Sigmoid colon (tissue), 7 donors: ENCODE results near the gene ZPBP2. TPM values are rescaled to one million over a fixed set of nuclear protein-coding genes. Genes with fewer than 3 reads are reported as not detected.
"Not testable (repeated sequence)": the region's sequence is repeated elsewhere in the genome, so short reads cannot be mapped to it uniquely, and the experiment has no call there.

ENCODE experiments used
- DNase-seq: peaks from one replicate; pipeline ENCODE4 v3.0.0-alpha.2; 2019
- H3K27ac ChIP-seq, 4 donors: fragments of 200-600 bp; sonication (generic); one replicate each; pipeline ENCODE4 v1.5.1; 2016 to 2019; ENCODE audit warnings: mild to moderate bottlenecking in 1 of 4
- H3K27me3 ChIP-seq, 3 donors: fragments of 200-600 bp; sonication (generic); one replicate each; pipeline ENCODE4 v1.5.1; 2019; ENCODE audit warnings: mild to moderate bottlenecking in 1 of 3
- H3K36me3 ChIP-seq, 4 donors: fragments of 200-600 bp; sonication (generic); one replicate each; pipeline ENCODE4 v1.5.1; 2016 to 2019
- H3K4me1 ChIP-seq, 4 donors: fragments of 200-600 bp; sonication (generic); one replicate each; pipeline ENCODE4 v1.5.1; 2017 to 2019
- H3K4me3 ChIP-seq, 4 donors: fragments of 200-600 bp; sonication (generic); one replicate each; pipeline ENCODE4 v1.5.1; 2017 to 2019; ENCODE audit warnings: mild to moderate bottlenecking in 2 of 4, moderate library complexity in 1 of 4
- H3K9me3 ChIP-seq, 4 donors: fragments of 200-600 bp in 3 of 4; sonication (generic) in 3 of 4; one replicate each; pipeline versions ENCODE4 v1.5.1 to v1.6.1; 2013 to 2019
- EP300 ChIP-seq, 4 donors: sonication (generic); formaldehyde crosslinking; IDR thresholded peaks; one replicate each; pipeline ENCODE4 v1.6.1; 2017; ENCODE audit warnings: antibody characterized with exemption in 4 of 4
- POLR2A ChIP-seq, 2 donors: fragments of 450-650 bp; IDR thresholded peaks; one replicate each; pipeline ENCODE4 v1.6.1; 2016; ENCODE audit warnings: antibody characterized with exemption in 2 of 2, mild to moderate bottlenecking in 2 of 2, moderate library complexity in 2 of 2
- POLR2AphosphoS5 ChIP-seq, 4 donors: sonication (generic); formaldehyde crosslinking; IDR thresholded peaks; one replicate each; pipeline ENCODE4 v1.6.1; 2017; ENCODE audit warnings: antibody characterized with exemption in 4 of 4
- WGBS, 2 donors: extraction: QIAGEN DNeasy Blood & Tissue Kit; methylation state at CpG; one replicate each; pipeline ENCODE4 v1.1.7; 2013; 5-methylcytosine and 5-hydroxymethylcytosine counted together
- intact Hi-C: fragments of 100-400 bp; cut with DNase I; formaldehyde crosslinking; loops from one replicate; pipeline ENCODE4 v1.15.1; 2023
- polyA plus RNA-seq, 3 donors: library from polyadenylated mRNA; stranded (reverse); fragments of 200-250 nt; gene quantifications; one replicate each; pipeline ENCODE4 v1.2.3, GENCODE V29; 2013
- total RNA-seq, 4 donors: library from RNA; depleted of rRNA; stranded (reverse); fragments of >200 nt; gene quantifications; one replicate each; pipeline ENCODE4 v1.1.0, GENCODE V29; 2016
- TF ChIP-seq, protein P1 (sequence below), 4 experiments: fragments of 450-650 bp in 3 of 4; fragments of 200-600 bp in 1 of 4; IDR thresholded peaks; one replicate each; pipeline ENCODE4 v1.5.1; 2016 to 2019; ENCODE audit warnings: antibody characterized with exemption in 4 of 4, mild to moderate bottlenecking in 3 of 4, moderate library complexity in 2 of 4
- donor health status: healthy with polysubstance abuse.
- donor health status: Bipolar disorder and iron deficiency.
- donor health status: healthy.

Gene ZPBP2
- total and polyA plus RNA-seq, 7 donors: 0.03 TPM; not detected in 6

DNA sequence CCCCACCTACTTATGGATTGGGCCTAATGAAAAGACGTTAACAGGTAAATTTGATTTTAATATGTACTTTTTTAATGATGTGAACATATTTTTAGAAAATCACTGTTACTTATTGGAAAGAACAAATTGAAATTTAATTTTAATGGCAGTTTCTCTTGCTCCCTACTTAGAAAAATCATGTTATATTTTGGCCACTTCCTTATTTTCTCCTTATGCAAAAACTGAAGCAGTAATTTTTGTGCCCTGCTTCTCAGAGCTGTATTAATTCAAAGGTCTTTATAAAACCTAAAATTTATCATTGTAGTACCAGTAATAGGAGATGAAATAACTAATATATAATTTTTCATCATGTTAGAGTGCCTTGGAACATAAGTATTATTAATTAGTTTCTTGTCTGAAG lies 2.8 kb downstream of the ZPBP2 start:
- Histone ChIP-seq H3K27ac (no peak overlapping the region), H3K4me1 (no peaks in the 10 kb centered on the region), H3K4me3 (no peak overlapping the region), H3K36me3 (no peaks in the 10 kb centered on the region), H3K27me3 (peaks cover 10 to 39% (median 27%) of the 10 kb centered on the region in 3 donors), H3K9me3 (peaks cover 0 to 4% (median 0%) of the 10 kb centered on the region in 4 donors)
- DNase-seq: no peak
- intact Hi-C loops: no loop called here
- TF ChIP-seq, protein P1, sequence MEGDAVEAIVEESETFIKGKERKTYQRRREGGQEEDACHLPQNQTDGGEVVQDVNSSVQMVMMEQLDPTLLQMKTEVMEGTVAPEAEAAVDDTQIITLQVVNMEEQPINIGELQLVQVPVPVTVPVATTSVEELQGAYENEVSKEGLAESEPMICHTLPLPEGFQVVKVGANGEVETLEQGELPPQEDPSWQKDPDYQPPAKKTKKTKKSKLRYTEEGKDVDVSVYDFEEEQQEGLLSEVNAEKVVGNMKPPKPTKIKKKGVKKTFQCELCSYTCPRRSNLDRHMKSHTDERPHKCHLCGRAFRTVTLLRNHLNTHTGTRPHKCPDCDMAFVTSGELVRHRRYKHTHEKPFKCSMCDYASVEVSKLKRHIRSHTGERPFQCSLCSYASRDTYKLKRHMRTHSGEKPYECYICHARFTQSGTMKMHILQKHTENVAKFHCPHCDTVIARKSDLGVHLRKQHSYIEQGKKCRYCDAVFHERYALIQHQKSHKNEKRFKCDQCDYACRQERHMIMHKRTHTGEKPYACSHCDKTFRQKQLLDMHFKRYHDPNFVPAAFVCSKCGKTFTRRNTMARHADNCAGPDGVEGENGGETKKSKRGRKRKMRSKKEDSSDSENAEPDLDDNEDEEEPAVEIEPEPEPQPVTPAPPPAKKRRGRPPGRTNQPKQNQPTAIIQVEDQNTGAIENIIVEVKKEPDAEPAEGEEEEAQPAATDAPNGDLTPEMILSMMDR (IDR thresholded peaks at IDR 0.05): no peak
- TF ChIP-seq EP300 (IDR thresholded peaks at IDR 0.05) (no peak), POLR2A (IDR thresholded peaks at IDR 0.05) (no peak), POLR2AphosphoS5 (IDR thresholded peaks at IDR 0.05) (no peak)
- WGBS, 2 donors: 90 to 92% methylated on average over 1 of the region's 1 CpG

DNA sequence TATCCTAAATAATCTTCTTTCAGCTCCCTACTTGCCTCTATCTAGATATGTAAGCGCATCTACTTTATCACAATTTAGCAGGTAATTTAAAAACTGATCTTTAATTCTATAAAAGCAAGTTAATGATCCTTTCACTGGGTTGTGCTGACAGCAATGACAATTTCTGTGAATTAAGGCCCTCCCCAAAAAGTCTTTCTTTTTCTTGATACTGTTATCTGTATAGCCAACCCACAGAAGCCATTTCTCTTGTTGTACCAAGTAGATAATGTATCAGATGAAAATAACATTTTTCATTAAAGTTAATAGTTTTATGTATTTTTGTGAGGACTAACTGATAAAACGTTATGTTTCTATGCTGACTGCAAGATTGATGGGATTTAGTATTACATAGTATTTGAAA lies 3.8 kb downstream of the ZPBP2 start:
- WGBS, 2 donors: 80 to 82% methylated on average over 2 of the region's 2 CpGs
- Histone ChIP-seq H3K27me3 (peaks cover 10 to 32% (median 21%) of the 10 kb centered on the region in 3 donors), H3K4me1 (no peaks in the 10 kb centered on the region), H3K4me3 (no peak overlapping the region), H3K27ac (no peak overlapping the region), H3K36me3 (no peaks in the 10 kb centered on the region), H3K9me3 (peaks cover 0 to 4% (median 0%) of the 10 kb centered on the region in 4 donors)
- no peak for DNase-seq
- intact Hi-C loops: no loop called here
- TF ChIP-seq POLR2A (IDR thresholded peaks at IDR 0.05): no peak
- TF ChIP-seq, protein P1 (IDR thresholded peaks at IDR 0.05): no peak
- no peak for TF ChIP-seq EP300 (IDR thresholded peaks at IDR 0.05)
- TF ChIP-seq POLR2AphosphoS5 (IDR thresholded peaks at IDR 0.05): no peak

DNA sequence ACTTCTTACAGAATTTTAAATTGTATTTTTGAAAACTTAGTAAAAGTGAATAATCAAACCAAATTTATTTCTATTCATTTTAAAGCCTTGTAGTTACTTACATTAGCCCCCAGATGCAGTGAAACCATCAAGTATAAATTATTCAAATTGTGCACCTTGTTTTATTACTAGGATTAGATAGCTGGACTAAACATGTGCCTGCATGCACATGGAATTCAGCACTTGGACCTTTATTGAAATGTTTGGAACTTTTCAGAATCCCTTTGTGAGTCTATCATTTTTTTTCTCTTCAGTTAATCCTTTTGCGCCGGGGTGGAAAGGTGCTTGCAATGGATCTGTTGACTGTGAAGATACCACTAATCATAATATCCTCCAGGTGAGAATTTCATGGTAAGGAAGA lies 4.7 kb downstream of the ZPBP2 start:
- Histone ChIP-seq H3K27me3 (peaks cover 4 to 27% (median 18%) of the 10 kb centered on the region in 3 donors), H3K9me3 (peaks cover 0 to 4% (median 0%) of the 10 kb centered on the region in 4 donors), H3K36me3 (no peaks in the 10 kb centered on the region), H3K27ac (no peak overlapping the region), H3K4me3 (no peak overlapping the region), H3K4me1 (no peaks in the 10 kb centered on the region)
- no peak for DNase-seq
- 59 to 78% methylated on average over 2 of the region's 2 CpGs for WGBS, 2 donors
- intact Hi-C loops: no loop called here
- no peak for TF ChIP-seq EP300 (IDR thresholded peaks at IDR 0.05)
- TF ChIP-seq, protein P1 (IDR thresholded peaks at IDR 0.05): no peak
- TF ChIP-seq POLR2AphosphoS5 (IDR thresholded peaks at IDR 0.05): no peak

DNA sequence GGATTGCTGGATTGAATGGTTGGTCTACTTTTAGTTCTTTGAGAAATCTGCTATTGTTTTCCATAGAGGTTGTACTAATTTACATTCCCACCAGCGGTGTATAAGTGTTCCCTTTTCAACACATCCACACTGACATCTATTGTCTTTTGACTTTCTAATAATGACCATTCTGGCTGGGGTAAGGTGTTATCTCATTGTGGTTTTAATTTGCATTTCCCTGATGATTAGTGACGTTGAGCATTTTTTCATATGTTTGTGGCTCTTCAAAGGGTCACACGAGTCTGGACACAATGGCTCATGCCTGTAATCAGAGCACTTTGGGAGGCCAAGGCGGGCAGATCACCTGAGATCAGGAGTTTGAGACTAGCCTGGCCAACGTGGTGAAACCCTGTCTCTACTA lies 18.1 kb downstream of the ZPBP2 start:
- H3K4me3 ChIP-seq, DNase-seq, H3K36me3 ChIP-seq, H3K9me3 ChIP-seq, H3K4me1 ChIP-seq, intact Hi-C loops, H3K27ac ChIP-seq: not testable (repeated sequence)
- 70 to 80% methylated on average over 5 of the region's 5 CpGs for WGBS, 2 donors
- peaks cover 0 to 18% (median 0%) of the 10 kb centered on the region in 3 donors for H3K27me3 ChIP-seq

DNA sequence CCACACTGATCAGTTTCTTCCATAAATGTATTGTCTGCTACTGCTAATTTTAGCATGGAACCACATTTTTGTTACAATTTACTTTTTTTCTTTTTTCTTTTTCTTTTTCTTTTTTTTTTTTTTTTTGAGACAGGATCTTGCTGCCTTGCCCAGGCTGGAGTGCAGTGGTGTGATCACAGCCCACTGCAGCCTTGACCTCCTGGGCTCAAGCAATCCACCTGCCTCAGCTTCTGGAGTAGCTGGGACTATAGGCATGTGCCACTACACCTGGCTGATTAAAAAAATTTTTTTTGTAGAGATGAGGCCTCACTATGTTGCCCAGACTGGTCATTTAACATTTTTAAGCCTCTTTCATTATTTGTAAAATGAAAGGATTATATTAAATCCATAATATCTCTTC lies 19.1 kb downstream of the ZPBP2 start:
- Histone ChIP-seq H3K4me1 (no peaks in the 10 kb centered on the region), H3K9me3 (no peaks in the 10 kb centered on the region), H3K27ac (no peak overlapping the region), H3K27me3 (peaks cover 0 to 27% (median 0%) of the 10 kb centered on the region in 3 donors), H3K36me3 (no peaks in the 10 kb centered on the region), H3K4me3 (no peak overlapping the region)
- intact Hi-C loops: no loop called here
- no peak for DNase-seq
- no peak for TF ChIP-seq EP300 (IDR thresholded peaks at IDR 0.05)
- TF ChIP-seq, protein P1 (IDR thresholded peaks at IDR 0.05): no peak
